Osteocyte (in vitro differentiated cells): ENCODE data around the gene JTB. TPM values are rescaled to one million over a fixed set of nuclear protein-coding genes. Genes with fewer than 3 reads are reported as not detected.

ENCODE experiments used
- DNase-seq: peaks from one replicate; pipeline ENCODE4 v3.0.0; 2021; ENCODE audit warnings: mixed read lengths; ENCODE audit not compliant: unreplicated experiment; ENCODE audit errors: extremely low spot score
- H3K27ac Mint-ChIP-seq: one replicate; pipeline ENCODE4 v1.8.0; 2021; ENCODE audit warnings: mild to moderate bottlenecking, mixed read lengths; ENCODE audit not compliant: unreplicated experiment
- H3K27me3 Mint-ChIP-seq: one replicate; pipeline ENCODE4 v1.8.0; 2021; ENCODE audit warnings: mixed read lengths; ENCODE audit not compliant: unreplicated experiment
- H3K36me3 Mint-ChIP-seq: one replicate; pipeline ENCODE4 v1.8.0; 2021; ENCODE audit warnings: mixed read lengths; ENCODE audit not compliant: unreplicated experiment
- H3K4me1 Mint-ChIP-seq: one replicate; pipeline ENCODE4 v1.8.0; 2021; ENCODE audit warnings: mixed read lengths; ENCODE audit not compliant: unreplicated experiment
- H3K4me3 Mint-ChIP-seq: one replicate; pipeline ENCODE4 v1.8.0; 2021; ENCODE audit warnings: mild to moderate bottlenecking, moderate library complexity, mixed read lengths; ENCODE audit not compliant: unreplicated experiment
- H3K9me3 Mint-ChIP-seq: one replicate; pipeline ENCODE4 v1.8.0; 2021; ENCODE audit warnings: mixed read lengths; ENCODE audit not compliant: unreplicated experiment
- CTCF ChIP-seq: fragments of 200-600 bp; sonication (generic); IDR thresholded peaks from 2 replicates; pipeline ENCODE4 v1.5.0; 2021; ENCODE audit warnings: antibody characterized with exemption, mild to moderate bottlenecking, moderate library complexity
- total RNA-seq: library from RNA; stranded (reverse); gene quantifications from 2 replicates; pipeline ENCODE4 v1.2.1, GENCODE V29; 2021

Gene JTB
- total RNA-seq, 1 donor from 2014 or later, result 143 TPM

- no peak for TF ChIP-seq CTCF
- DNase-seq, result no peak
- Mint-ChIP-seq H3K4me1 (peaks cover 34% of the 10 kb centered on the region), H3K27me3 (no peaks in the 10 kb centered on the region), H3K27ac (peak overlapping the region; percentile 96), H3K4me3 (peak overlapping the region; percentile 98), H3K9me3 (no peaks in the 10 kb centered on the region), H3K36me3 (peaks cover 24% of the 10 kb centered on the region)
Measured at GRCh38 chr1:153978274-153978909, 918 bp upstream of the JTB start.

DNA sequence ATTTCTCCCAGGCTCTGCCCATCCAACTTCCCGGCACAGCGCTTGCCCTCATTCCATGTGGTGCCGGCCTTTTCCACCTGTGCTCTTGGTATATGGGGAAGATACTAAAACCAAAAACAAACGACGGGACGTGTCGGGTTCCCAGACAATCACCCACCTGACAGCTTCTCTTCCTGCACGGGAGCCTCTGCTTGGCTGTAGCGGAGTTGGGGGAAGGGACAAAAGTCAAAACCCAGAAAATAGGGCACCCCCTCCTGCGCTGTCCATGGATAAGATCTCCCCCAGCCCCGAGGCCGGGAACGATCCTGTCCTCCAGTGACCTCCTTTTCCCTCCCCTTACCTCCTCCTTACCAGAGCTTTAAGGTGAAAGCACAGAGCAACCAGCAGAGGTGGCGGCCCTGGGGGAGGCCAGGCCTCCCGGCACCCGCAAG is 640 bp downstream of the JTB start:
- H3K4me1 Mint-ChIP-seq, result peaks cover 30% of the 10 kb centered on the region
- peaks cover 16% of the 10 kb centered on the region for H3K36me3 Mint-ChIP-seq
- H3K9me3 Mint-ChIP-seq, result no peaks in the 10 kb centered on the region

DNA sequence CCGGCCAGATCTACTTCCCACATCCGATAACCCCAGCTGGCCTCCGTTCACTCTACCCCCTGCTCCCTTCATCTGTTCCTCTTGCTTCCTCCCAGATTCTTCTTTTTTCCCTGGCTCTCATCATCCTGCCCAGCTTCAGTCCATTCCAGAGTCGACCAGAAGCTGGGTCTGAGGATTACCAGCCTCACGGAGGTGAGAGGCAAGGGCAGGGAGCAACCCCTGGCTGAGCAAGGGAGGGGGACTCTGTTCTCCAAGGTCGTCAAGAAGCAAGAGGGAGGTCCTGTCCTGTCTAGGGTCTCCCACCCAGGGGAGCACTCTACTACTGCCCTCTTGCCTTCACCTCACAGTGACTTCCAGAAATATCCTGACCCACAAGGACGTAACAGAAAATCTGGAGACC is 3.9 kb downstream of the JTB start:
- Mint-ChIP-seq H3K4me1 (peaks cover 27% of the 10 kb centered on the region), H3K9me3 (no peaks in the 10 kb centered on the region), H3K27ac (no peak overlapping the region), H3K4me3 (no peak overlapping the region), H3K36me3 (peaks cover 15% of the 10 kb centered on the region), H3K27me3 (no peaks in the 10 kb centered on the region)
- no peak for DNase-seq
- no peak for TF ChIP-seq CTCF

More for the DNA sequence above, 640 bp downstream of the JTB start:
- Mint-ChIP-seq H3K4me3 (peak overlapping the region; percentile 98), H3K27me3 (no peaks in the 10 kb centered on the region), H3K27ac (peak overlapping the region; percentile 84)
- no peak for TF ChIP-seq CTCF
- DNase-seq, result no peak

DNA sequence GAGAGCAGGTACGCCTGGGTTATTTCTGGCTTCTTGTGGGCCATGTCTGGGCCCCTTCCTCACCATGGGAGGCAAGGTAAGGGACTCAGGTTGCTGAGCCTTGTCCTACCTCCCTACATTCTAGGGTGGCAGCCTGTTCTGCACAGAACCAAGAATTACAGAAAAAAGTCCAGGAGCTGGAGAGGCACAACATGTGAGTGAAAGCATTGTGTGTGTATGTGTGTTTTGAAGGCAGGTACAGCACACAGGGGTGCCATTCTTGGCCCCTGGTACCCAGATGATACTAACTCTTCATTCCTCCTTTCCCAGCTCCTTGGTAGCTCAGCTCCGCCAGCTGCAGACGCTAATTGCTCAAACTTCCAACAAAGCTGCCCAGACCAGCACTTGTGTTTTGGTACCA is 4.4 kb downstream of the JTB start:
- H3K4me3 Mint-ChIP-seq, result no peak overlapping the region
- H3K36me3 Mint-ChIP-seq, result peaks cover 15% of the 10 kb centered on the region
- H3K4me1 Mint-ChIP-seq, result peaks cover 28% of the 10 kb centered on the region
- DNase-seq, result no peak
- no peak for TF ChIP-seq CTCF
- no peaks in the 10 kb centered on the region for H3K27me3 Mint-ChIP-seq
- H3K27ac Mint-ChIP-seq, result peak overlapping the region; percentile 52
- H3K9me3 Mint-ChIP-seq, result no peaks in the 10 kb centered on the region

GRCh38 chr1:153970346-153970745 is 7.1 kb downstream of the JTB start:
- Mint-ChIP-seq H3K4me1 (peaks cover 33% of the 10 kb centered on the region), H3K27me3 (no peaks in the 10 kb centered on the region), H3K9me3 (no peaks in the 10 kb centered on the region), H3K27ac (no peak overlapping the region), H3K4me3 (no peak overlapping the region), H3K36me3 (peaks cover 9% of the 10 kb centered on the region)
- DNase-seq, result no peak
- TF ChIP-seq CTCF, result no peak
